H1 (cell line): ENCODE data around the gene NOS3. TPM values are rescaled to one million over a fixed set of nuclear protein-coding genes. Genes with fewer than 3 reads are reported as not detected.

Source experiments
- CTCF ChIA-PET: fragments of 300-600 bp; sonication (Branson Sonifier 250); formaldehyde crosslinking; loops from one replicate; lab custom pipeline; 2021; ENCODE audit not compliant: partially characterized antibody; lab: Charles Lee
- POLR2A ChIA-PET: fragments of 300-600 bp; sonication (Branson Sonifier 250); formaldehyde crosslinking; loops from one replicate; lab custom pipeline; 2021; ENCODE audit warnings: inconsistent platforms; ENCODE audit not compliant: partially characterized antibody; lab: Charles Lee
- DNase-seq, 2 experiments: peaks; one replicate each; pipeline versions ENCODE4 v3.0.0 to v3.0.0-alpha.2; 2010 to 2022; ENCODE audit warnings: low spot score in 2 of 2, low read depth in 1 of 2, mixed read lengths in 1 of 2
- FAIRE-seq: peaks from 2 replicates; lab custom pipeline; 2011; peaks lifted over from hg19 to GRCh38; lab: Jason Lieb, UNC
- H2AFZ ChIP-seq: 2 replicates; pipeline ENCODE4 v1.8.1; 2012; ENCODE audit warnings: low read length, inconsistent platforms
- H2AK5ac ChIP-seq: 2 replicates; pipeline ENCODE4 v1.6.1; 2013; ENCODE audit warnings: low read depth, low read length
- H2BK120ac ChIP-seq: replicated peaks from 2 replicates; pipeline ENCODE3; 2013; ENCODE audit warnings: low read depth, low read length, inconsistent platforms
- H2BK12ac ChIP-seq: 2 replicates; pipeline ENCODE4 v1.6.1; 2013; ENCODE audit warnings: low read depth, low read length
- H2BK15ac ChIP-seq: 2 replicates; pipeline ENCODE4 v1.6.1; 2013; ENCODE audit warnings: low read length
- H2BK20ac ChIP-seq: 2 replicates; pipeline ENCODE4 v1.6.1; 2013; ENCODE audit warnings: low read length
- H2BK5ac ChIP-seq: 2 replicates; pipeline ENCODE4 v1.6.1; 2013; ENCODE audit warnings: low read depth, low read length
- H3K14ac ChIP-seq: 2 replicates; pipeline ENCODE4 v1.6.1; 2013; ENCODE audit warnings: inconsistent platforms; ENCODE audit not compliant: insufficient read length
- H3K18ac ChIP-seq: 2 replicates; pipeline ENCODE4 v1.6.1; 2013; ENCODE audit warnings: low read length; ENCODE audit errors: extremely low read depth
- H3K23ac ChIP-seq: 2 replicates; pipeline ENCODE4 v1.6.1; 2013; ENCODE audit warnings: inconsistent platforms; ENCODE audit not compliant: insufficient read length
- H3K23me2 ChIP-seq: 2 replicates; pipeline ENCODE4 v1.6.1; 2013; ENCODE audit warnings: low read depth, low read length
- H3K27ac ChIP-seq: 2 replicates; pipeline ENCODE4 v1.6.1; 2011; ENCODE audit warnings: low read depth, low read length, inconsistent platforms
- H3K27me3 ChIP-seq, 4 experiments: replicated peaks in 1 of 4; 1 replicate in 1 of 4; 2 replicates in 3 of 4; pipeline versions ENCODE4 v1.6.1 to v1.8.1; 2011 to 2013; ENCODE audit warnings: low read length in 3 of 4, mild to moderate bottlenecking in 3 of 4, inconsistent platforms in 2 of 4, mixed read lengths in 2 of 4, moderate library complexity in 1 of 4; ENCODE audit not compliant: control insufficient read depth in 3 of 4, insufficient read depth in 3 of 4; ENCODE audit errors: extremely low read depth in 1 of 4
- H3K36me3 ChIP-seq, 4 experiments: 2 replicates each; pipeline versions ENCODE4 v1.6.1 to v1.8.1; 2011 to 2013; ENCODE audit warnings: mild to moderate bottlenecking in 4 of 4, low read length in 3 of 4, moderate library complexity in 2 of 4, control low read depth in 1 of 4, inconsistent platforms in 1 of 4; ENCODE audit not compliant: insufficient read depth in 4 of 4, control insufficient read depth in 2 of 4
- H3K4ac ChIP-seq: replicated peaks from 2 replicates; pipeline ENCODE3; 2013; ENCODE audit warnings: low read length, low read depth, mixed read lengths, inconsistent platforms; ENCODE audit not compliant: insufficient read length
- H3K4me1 ChIP-seq, 4 experiments: replicated peaks in 1 of 4; 1 replicate in 1 of 4; 2 replicates in 3 of 4; pipeline versions ENCODE4 v1.6.1 to v1.8.1; 2011 to 2013; ENCODE audit warnings: low read length in 3 of 4, inconsistent platforms in 2 of 4, mixed read lengths in 1 of 4; ENCODE audit not compliant: insufficient read depth in 4 of 4, control insufficient read depth in 3 of 4
- H3K4me2 ChIP-seq, 2 experiments: 2 replicates each; pipeline versions ENCODE4 v1.6.1 to v1.8.1; 2011 to 2013; ENCODE audit warnings: low read depth in 2 of 2, low read length in 2 of 2, control low read depth in 1 of 2, inconsistent platforms in 1 of 2, mild to moderate bottlenecking in 1 of 2; ENCODE audit not compliant: insufficient read depth in 1 of 2
- H3K4me3 ChIP-seq, 4 experiments: fragments of 200-600, 300-600 bp in 1 of 4; sonication (generic), shearing (Covaris generic), sonication (Bioruptor Twin) in 1 of 4; 2 replicates each; pipeline versions ENCODE4 v1.5.1 to v1.8.1; 2011 to 2016; ENCODE audit warnings: low read length in 4 of 4, low read depth in 3 of 4, control low read depth in 2 of 4, inconsistent platforms in 2 of 4, mild to moderate bottlenecking in 2 of 4, mixed read lengths in 1 of 4, moderate library complexity in 1 of 4; ENCODE audit not compliant: insufficient read depth in 2 of 4; ENCODE audit errors: extremely low read depth in 1 of 4
- H3K56ac ChIP-seq: replicated peaks from 2 replicates; pipeline ENCODE3; 2013; ENCODE audit warnings: low read depth, mild to moderate bottlenecking, mixed read lengths, low read length, inconsistent platforms; ENCODE audit not compliant: insufficient read length
- H3K79me1 ChIP-seq: 2 replicates; pipeline ENCODE4 v1.6.1; 2013; ENCODE audit warnings: low read depth, low read length, control low read depth
- H3K79me2 ChIP-seq, 2 experiments: 2 replicates each; pipeline versions ENCODE4 v1.6.1 to v1.8.1; 2012 to 2013; ENCODE audit warnings: low read length in 2 of 2, mild to moderate bottlenecking in 2 of 2, inconsistent platforms in 1 of 2; ENCODE audit not compliant: insufficient read depth in 2 of 2, control insufficient read depth in 1 of 2
- H3K9ac ChIP-seq, 4 experiments: replicated peaks in 1 of 4; 1 replicate in 1 of 4; 2 replicates in 3 of 4; pipeline versions ENCODE4 v1.6.1 to v1.8.1; 2011 to 2013; ENCODE audit warnings: low read depth in 3 of 4, low read length in 3 of 4, control low read depth in 2 of 4, mild to moderate bottlenecking in 2 of 4, moderate library complexity in 2 of 4, inconsistent platforms in 1 of 4; ENCODE audit errors: extremely low read depth in 1 of 4
- H3K9me3 ChIP-seq, 2 experiments: 2 replicates each; pipeline versions ENCODE4 v1.6.1 to v1.8.1; 2012 to 2013; ENCODE audit warnings: mild to moderate bottlenecking in 2 of 2, moderate library complexity in 2 of 2, control low read depth in 1 of 2, inconsistent platforms in 1 of 2, low read depth in 1 of 2, low read length in 1 of 2, mixed read lengths in 1 of 2; ENCODE audit not compliant: insufficient read depth in 2 of 2
- H4K20me1 ChIP-seq, 2 experiments: replicated peaks in 1 of 2; 2 replicates each; pipeline versions ENCODE3 to v1.8.1; 2011 to 2013; ENCODE audit warnings: inconsistent platforms in 2 of 2, low read length in 2 of 2, mild to moderate bottlenecking in 1 of 2; ENCODE audit not compliant: insufficient read depth in 2 of 2, control insufficient read depth in 1 of 2
- H4K5ac ChIP-seq: 2 replicates; pipeline ENCODE4 v1.6.1; 2013; ENCODE audit warnings: low read length, low read depth, mixed read lengths, inconsistent platforms; ENCODE audit not compliant: insufficient read length
- H4K8ac ChIP-seq: 2 replicates; pipeline ENCODE4 v1.8.0; 2013; ENCODE audit warnings: mild to moderate bottlenecking, moderate library complexity, low read length, inconsistent platforms; ENCODE audit not compliant: insufficient read depth; ENCODE audit errors: extremely low read depth
- H4K91ac ChIP-seq: replicated peaks from 2 replicates; pipeline ENCODE3; 2013; ENCODE audit warnings: low read length, mixed read lengths, inconsistent platforms; ENCODE audit not compliant: insufficient read length
- ASH2L ChIP-seq: fragments of 200-600, 300-600 bp; sonication (generic); IDR thresholded peaks from one replicate; pipeline ENCODE4 v1.7.1; 2017; ENCODE audit warnings: low read length
- CEBPB ChIP-seq: IDR thresholded peaks from 2 replicates; pipeline ENCODE4 v1.6.1; 2012; ENCODE audit warnings: low read depth, low read length
- EZH2 ChIP-seq: fragments of 200-600 bp; sonication (generic); IDR thresholded peaks from 2 replicates; pipeline ENCODE4 v1.7.1; 2012; ENCODE audit warnings: low read depth, mild to moderate bottlenecking, moderate library complexity, low read length, inconsistent platforms; ENCODE audit not compliant: severe bottlenecking
- FOSL1 ChIP-seq: IDR thresholded peaks from 2 replicates; pipeline ENCODE4 v1.6.1; 2011; ENCODE audit warnings: mild to moderate bottlenecking, low read depth, low read length, moderate library complexity; ENCODE audit not compliant: insufficient read depth
- KDM1A ChIP-seq: fragments of 200-600, 300-600 bp; sonication (generic); IDR thresholded peaks from 2 replicates; pipeline ENCODE4 v1.7.1; 2016; ENCODE audit warnings: mild to moderate bottlenecking, low read length, borderline replicate concordance
- KDM4A ChIP-seq: IDR thresholded peaks from one replicate; pipeline ENCODE4 v1.7.1; 2012; ENCODE audit warnings: low read depth, mild to moderate bottlenecking, moderate library complexity, low read length, inconsistent platforms; ENCODE audit not compliant: severe bottlenecking
- RNF2 ChIP-seq: fragments of 200-900, 300-1000 bp; sonication (generic); IDR thresholded peaks from 2 replicates; pipeline ENCODE4 v1.7.1; 2016; ENCODE audit warnings: borderline replicate concordance, low read depth, mild to moderate bottlenecking, antibody characterized with exemption, low read length; ENCODE audit not compliant: poor library complexity, severe bottlenecking; ENCODE audit errors: missing control alignments
- ZNF274 ChIP-seq: IDR thresholded peaks from 2 replicates; pipeline ENCODE4 v1.7.0; 2012; ENCODE audit warnings: low read length, borderline replicate concordance; ENCODE audit errors: extremely low read depth
- WGBS, 2 experiments: shearing (Covaris generic) in 1 of 2; methylation state at CpG; one replicate each; pipeline versions ENCODE4 v1.1.6 to v1.1.7; 2013 to 2015; ENCODE audit warnings: low lambda C conversion rate in 2 of 2, mixed read lengths in 2 of 2, inconsistent platforms in 1 of 2, low coverage in 1 of 2, missing lambda C conversion rate in 1 of 2; ENCODE audit not compliant: insufficient replicate concordance in 2 of 2, insufficient coverage in 1 of 2, insufficient read length in 1 of 2; ENCODE audit errors: extremely low coverage in 1 of 2, missing lambda C conversion rate in 1 of 2; 5-methylcytosine and 5-hydroxymethylcytosine counted together
- polyA plus RNA-seq, 7 experiments: library from polyadenylated mRNA; depleted of rRNA in 3 of 7; stranded (reverse) in 5 of 7; unstranded in 2 of 7; fragments of >200 nt in 5 of 7; fragments of 200-250 nt in 2 of 7; gene quantifications; 1 replicate in 5 of 7; 2 replicates in 1 of 7; 4 replicates in 1 of 7; pipeline versions ENCODE4 v1.2.1 to v1.2.3, GENCODE V29; 2011 to 2013; ENCODE audit warnings: missing spikeins in 2 of 7, mixed read lengths in 2 of 7
- total RNA-seq: library from RNA; stranded (reverse); fragmentation: NEBNext Ultra II Directional; extraction: Animal tissue kit (Norgen Biotek cat#: 25700); gene quantifications from 2 replicates; pipeline ENCODE4 v1.2.1, GENCODE V29; 2021
- TF ChIP-seq, protein P1 (sequence below): IDR thresholded peaks from 2 replicates; pipeline ENCODE4 v1.6.1; 2012; ENCODE audit warnings: inconsistent platforms

NOS3 gene
- total and polyA plus RNA-seq, 2 of the 8 experiments (the other 6 are each of a cell fraction or from before 2014, with no cell fraction given) = 4.4 to 16.2 TPM

DNA sequence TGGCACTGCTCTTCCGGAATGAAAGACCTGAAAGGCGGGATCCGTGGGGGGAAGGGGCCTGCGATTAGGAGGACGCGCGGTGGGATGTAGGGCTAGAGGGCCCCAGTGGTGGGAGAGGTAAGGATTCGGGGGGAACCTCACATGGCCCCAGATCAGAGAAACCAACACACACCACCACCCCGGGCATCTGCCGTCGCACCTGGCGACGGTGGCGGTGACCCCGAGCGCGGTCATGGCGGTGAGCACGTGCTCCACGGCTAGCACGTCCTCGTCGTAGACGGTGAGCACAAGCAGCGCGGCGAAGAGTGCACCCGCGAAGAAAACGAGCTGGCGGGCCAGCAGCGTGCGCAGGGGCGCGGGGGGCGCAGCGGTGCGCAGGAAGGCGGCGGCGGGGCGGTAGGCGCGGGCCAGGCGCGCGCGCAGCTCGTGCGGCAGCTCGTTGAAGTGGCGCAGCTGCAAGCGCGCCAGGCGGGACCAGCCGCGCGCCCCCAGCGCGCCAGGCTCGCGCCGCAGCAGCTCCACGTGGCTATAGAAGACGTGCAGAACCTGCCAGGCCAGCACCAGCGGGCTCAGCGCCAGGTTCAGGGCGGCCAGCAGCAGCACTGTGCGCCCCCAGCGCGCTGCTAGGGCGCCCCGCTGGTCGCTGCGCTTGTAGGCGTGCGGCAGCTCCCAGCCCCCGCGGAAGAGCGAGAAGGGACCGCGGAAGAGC is 27.8 kb downstream of the NOS3 start:
- H3K4me3 ChIP-seq = peak overlapping the region in 3 of 4 experiments; percentile 6 to 50 (median 14); a peak in 4 of 8 replicates
- peaks cover 0 to 26% (median 18%) of the 10 kb centered on the region in 4 experiments; a peak in 5 of 7 replicates for H3K4me1 ChIP-seq
- peak overlapping the region; percentile 36; the same call in 1 of the 2 replicates for H2AFZ ChIP-seq
- H2BK20ac ChIP-seq = 0 out of 2 replicates have a peak overlapping the region, but pooled peaks have one; percentile 80
- no peak overlapping the region; the same call in 1 of the 2 replicates for H2BK5ac ChIP-seq
- ChIA-PET CTCF (interaction anchor here (0.6 to 8.0 kb wide), 41 partner anchors 8 to 1219 kb away, joined by 3 to 116 read pairs (median 6); partner anchors contain the start of genes ABCB8, AGAP3, ASIC3 and CDK5), POLR2A (interaction anchor here (0.5 to 3.2 kb wide), 14 partner anchors 9 to 591 kb away, joined by 3 to 18 read pairs (median 3); partner anchors contain the start of genes ABCB8 and FASTK)
- FAIRE-seq (no peak), DNase-seq (no peak)
- no peak overlapping the region for H2AK5ac ChIP-seq
- H3K4me2 ChIP-seq = peak overlapping the region; percentile 36 to 75
- WGBS, 2 experiments = 6% methylated on average over 41 of the region's 82 CpGs; no CpG with 5 or more reads in 1 of the 2 experiments
- peak overlapping the region; percentile 86 for H4K91ac ChIP-seq
- H3K79me2 ChIP-seq = no peaks in the 10 kb centered on the region
- H3K14ac ChIP-seq = no peak overlapping the region
- H4K20me1 ChIP-seq = no peaks in the 10 kb centered on the region
- no peak overlapping the region for H4K5ac ChIP-seq
- no peak overlapping the region for H3K23ac ChIP-seq
- peaks cover 8 to 46% (median 39%) of the 10 kb centered on the region in 4 experiments for H3K27me3 ChIP-seq
- H3K23me2 ChIP-seq = peaks cover 7% of the 10 kb centered on the region; the same call in 1 of the 2 replicates
- H3K27ac ChIP-seq = no peak overlapping the region
- H3K9me3 ChIP-seq = no peaks in the 10 kb centered on the region
- H3K36me3 ChIP-seq = no peaks in the 10 kb centered on the region
- no peak overlapping the region for H3K56ac ChIP-seq
- H2BK120ac ChIP-seq = peak overlapping the region; percentile 65
- H3K4ac ChIP-seq = no peak overlapping the region
- peak overlapping the region; percentile 84; the same call in 1 of the 2 replicates for H2BK12ac ChIP-seq
- H2BK15ac ChIP-seq = no peak overlapping the region; the same call in 1 of the 2 replicates
- no peaks in the 10 kb centered on the region; the same call in 1 of the 2 replicates for H3K79me1 ChIP-seq
- peak overlapping the region; percentile 92 for H4K8ac ChIP-seq
- peak overlapping the region; percentile 87 for H3K18ac ChIP-seq
- H3K9ac ChIP-seq = peak overlapping the region in 2 of 4 experiments; percentile 6 to 8; a peak in 3 of 7 replicates
- TF ChIP-seq FOSL1 (0 out of 2 replicates have a peak, but pooled peaks have one; percentile 18), RNF2 (peak; percentile 90), ASH2L (peak; percentile 91), KDM4A (peak; percentile 90), CEBPB (no peak), EZH2 (peak; percentile 50), ZNF274 (no peak), KDM1A (peak; percentile 85; the same call in 1 of the 2 replicates)
- TF ChIP-seq, protein P1, sequence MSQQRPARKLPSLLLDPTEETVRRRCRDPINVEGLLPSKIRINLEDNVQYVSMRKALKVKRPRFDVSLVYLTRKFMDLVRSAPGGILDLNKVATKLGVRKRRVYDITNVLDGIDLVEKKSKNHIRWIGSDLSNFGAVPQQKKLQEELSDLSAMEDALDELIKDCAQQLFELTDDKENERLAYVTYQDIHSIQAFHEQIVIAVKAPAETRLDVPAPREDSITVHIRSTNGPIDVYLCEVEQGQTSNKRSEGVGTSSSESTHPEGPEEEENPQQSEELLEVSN = peak; percentile 100
